H1 (cell line): ENCODE data around the gene CTNND2. TPM values are rescaled to one million over a fixed set of nuclear protein-coding genes. Genes with fewer than 3 reads are reported as not detected.

ENCODE experiments used
- CTCF ChIA-PET: fragments of 300-600 bp; sonication (Branson Sonifier 250); formaldehyde crosslinking; loops from one replicate; lab custom pipeline; 2021; ENCODE audit not compliant: partially characterized antibody; lab: Charles Lee
- POLR2A ChIA-PET: fragments of 300-600 bp; sonication (Branson Sonifier 250); formaldehyde crosslinking; loops from one replicate; lab custom pipeline; 2021; ENCODE audit warnings: inconsistent platforms; ENCODE audit not compliant: partially characterized antibody; lab: Charles Lee
- DNase-seq, 2 experiments: peaks; one replicate each; pipeline versions ENCODE4 v3.0.0 to v3.0.0-alpha.2; 2010 to 2022; ENCODE audit warnings: low spot score in 2 of 2, low read depth in 1 of 2, mixed read lengths in 1 of 2
- FAIRE-seq: peaks from 2 replicates; lab custom pipeline; 2011; peaks lifted over from hg19 to GRCh38; lab: Jason Lieb, UNC
- H2AFZ ChIP-seq: 2 replicates; pipeline ENCODE4 v1.8.1; 2012; ENCODE audit warnings: low read length, inconsistent platforms
- H2AK5ac ChIP-seq: 2 replicates; pipeline ENCODE4 v1.6.1; 2013; ENCODE audit warnings: low read depth, low read length
- H2BK120ac ChIP-seq: replicated peaks from 2 replicates; pipeline ENCODE3; 2013; ENCODE audit warnings: low read depth, low read length, inconsistent platforms
- H2BK12ac ChIP-seq: 2 replicates; pipeline ENCODE4 v1.6.1; 2013; ENCODE audit warnings: low read depth, low read length
- H2BK15ac ChIP-seq: 2 replicates; pipeline ENCODE4 v1.6.1; 2013; ENCODE audit warnings: low read length
- H2BK20ac ChIP-seq: 2 replicates; pipeline ENCODE4 v1.6.1; 2013; ENCODE audit warnings: low read length
- H2BK5ac ChIP-seq: 2 replicates; pipeline ENCODE4 v1.6.1; 2013; ENCODE audit warnings: low read depth, low read length
- H3K14ac ChIP-seq: 2 replicates; pipeline ENCODE4 v1.6.1; 2013; ENCODE audit warnings: inconsistent platforms; ENCODE audit not compliant: insufficient read length
- H3K18ac ChIP-seq: 2 replicates; pipeline ENCODE4 v1.6.1; 2013; ENCODE audit warnings: low read length; ENCODE audit errors: extremely low read depth
- H3K23ac ChIP-seq: 2 replicates; pipeline ENCODE4 v1.6.1; 2013; ENCODE audit warnings: inconsistent platforms; ENCODE audit not compliant: insufficient read length
- H3K23me2 ChIP-seq: 2 replicates; pipeline ENCODE4 v1.6.1; 2013; ENCODE audit warnings: low read depth, low read length
- H3K27ac ChIP-seq: 2 replicates; pipeline ENCODE4 v1.6.1; 2011; ENCODE audit warnings: low read depth, low read length, inconsistent platforms
- H3K27me3 ChIP-seq, 4 experiments: replicated peaks in 1 of 4; 1 replicate in 1 of 4; 2 replicates in 3 of 4; pipeline versions ENCODE4 v1.6.1 to v1.8.1; 2011 to 2013; ENCODE audit warnings: low read length in 3 of 4, mild to moderate bottlenecking in 3 of 4, inconsistent platforms in 2 of 4, mixed read lengths in 2 of 4, moderate library complexity in 1 of 4; ENCODE audit not compliant: control insufficient read depth in 3 of 4, insufficient read depth in 3 of 4; ENCODE audit errors: extremely low read depth in 1 of 4
- H3K36me3 ChIP-seq, 4 experiments: 2 replicates each; pipeline versions ENCODE4 v1.6.1 to v1.8.1; 2011 to 2013; ENCODE audit warnings: mild to moderate bottlenecking in 4 of 4, low read length in 3 of 4, moderate library complexity in 2 of 4, control low read depth in 1 of 4, inconsistent platforms in 1 of 4; ENCODE audit not compliant: insufficient read depth in 4 of 4, control insufficient read depth in 2 of 4
- H3K4ac ChIP-seq: replicated peaks from 2 replicates; pipeline ENCODE3; 2013; ENCODE audit warnings: low read length, low read depth, mixed read lengths, inconsistent platforms; ENCODE audit not compliant: insufficient read length
- H3K4me1 ChIP-seq, 4 experiments: replicated peaks in 1 of 4; 1 replicate in 1 of 4; 2 replicates in 3 of 4; pipeline versions ENCODE4 v1.6.1 to v1.8.1; 2011 to 2013; ENCODE audit warnings: low read length in 3 of 4, inconsistent platforms in 2 of 4, mixed read lengths in 1 of 4; ENCODE audit not compliant: insufficient read depth in 4 of 4, control insufficient read depth in 3 of 4
- H3K4me2 ChIP-seq, 2 experiments: 2 replicates each; pipeline versions ENCODE4 v1.6.1 to v1.8.1; 2011 to 2013; ENCODE audit warnings: low read depth in 2 of 2, low read length in 2 of 2, control low read depth in 1 of 2, inconsistent platforms in 1 of 2, mild to moderate bottlenecking in 1 of 2; ENCODE audit not compliant: insufficient read depth in 1 of 2
- H3K4me3 ChIP-seq, 4 experiments: fragments of 200-600, 300-600 bp in 1 of 4; sonication (generic), shearing (Covaris generic), sonication (Bioruptor Twin) in 1 of 4; 2 replicates each; pipeline versions ENCODE4 v1.5.1 to v1.8.1; 2011 to 2016; ENCODE audit warnings: low read length in 4 of 4, low read depth in 3 of 4, control low read depth in 2 of 4, inconsistent platforms in 2 of 4, mild to moderate bottlenecking in 2 of 4, mixed read lengths in 1 of 4, moderate library complexity in 1 of 4; ENCODE audit not compliant: insufficient read depth in 2 of 4; ENCODE audit errors: extremely low read depth in 1 of 4
- H3K56ac ChIP-seq: replicated peaks from 2 replicates; pipeline ENCODE3; 2013; ENCODE audit warnings: low read depth, mild to moderate bottlenecking, mixed read lengths, low read length, inconsistent platforms; ENCODE audit not compliant: insufficient read length
- H3K79me1 ChIP-seq: 2 replicates; pipeline ENCODE4 v1.6.1; 2013; ENCODE audit warnings: low read depth, low read length, control low read depth
- H3K79me2 ChIP-seq, 2 experiments: 2 replicates each; pipeline versions ENCODE4 v1.6.1 to v1.8.1; 2012 to 2013; ENCODE audit warnings: low read length in 2 of 2, mild to moderate bottlenecking in 2 of 2, inconsistent platforms in 1 of 2; ENCODE audit not compliant: insufficient read depth in 2 of 2, control insufficient read depth in 1 of 2
- H3K9ac ChIP-seq, 4 experiments: replicated peaks in 1 of 4; 1 replicate in 1 of 4; 2 replicates in 3 of 4; pipeline versions ENCODE4 v1.6.1 to v1.8.1; 2011 to 2013; ENCODE audit warnings: low read depth in 3 of 4, low read length in 3 of 4, control low read depth in 2 of 4, mild to moderate bottlenecking in 2 of 4, moderate library complexity in 2 of 4, inconsistent platforms in 1 of 4; ENCODE audit errors: extremely low read depth in 1 of 4
- H3K9me3 ChIP-seq, 2 experiments: 2 replicates each; pipeline versions ENCODE4 v1.6.1 to v1.8.1; 2012 to 2013; ENCODE audit warnings: mild to moderate bottlenecking in 2 of 2, moderate library complexity in 2 of 2, control low read depth in 1 of 2, inconsistent platforms in 1 of 2, low read depth in 1 of 2, low read length in 1 of 2, mixed read lengths in 1 of 2; ENCODE audit not compliant: insufficient read depth in 2 of 2
- H4K20me1 ChIP-seq, 2 experiments: replicated peaks in 1 of 2; 2 replicates each; pipeline versions ENCODE3 to v1.8.1; 2011 to 2013; ENCODE audit warnings: inconsistent platforms in 2 of 2, low read length in 2 of 2, mild to moderate bottlenecking in 1 of 2; ENCODE audit not compliant: insufficient read depth in 2 of 2, control insufficient read depth in 1 of 2
- H4K5ac ChIP-seq: 2 replicates; pipeline ENCODE4 v1.6.1; 2013; ENCODE audit warnings: low read length, low read depth, mixed read lengths, inconsistent platforms; ENCODE audit not compliant: insufficient read length
- H4K8ac ChIP-seq: 2 replicates; pipeline ENCODE4 v1.8.0; 2013; ENCODE audit warnings: mild to moderate bottlenecking, moderate library complexity, low read length, inconsistent platforms; ENCODE audit not compliant: insufficient read depth; ENCODE audit errors: extremely low read depth
- H4K91ac ChIP-seq: replicated peaks from 2 replicates; pipeline ENCODE3; 2013; ENCODE audit warnings: low read length, mixed read lengths, inconsistent platforms; ENCODE audit not compliant: insufficient read length
- WGBS, 2 experiments: shearing (Covaris generic) in 1 of 2; methylation state at CpG; one replicate each; pipeline versions ENCODE4 v1.1.6 to v1.1.7; 2013 to 2015; ENCODE audit warnings: low lambda C conversion rate in 2 of 2, mixed read lengths in 2 of 2, inconsistent platforms in 1 of 2, low coverage in 1 of 2, missing lambda C conversion rate in 1 of 2; ENCODE audit not compliant: insufficient replicate concordance in 2 of 2, insufficient coverage in 1 of 2, insufficient read length in 1 of 2; ENCODE audit errors: extremely low coverage in 1 of 2, missing lambda C conversion rate in 1 of 2; 5-methylcytosine and 5-hydroxymethylcytosine counted together
- polyA plus RNA-seq, 7 experiments: library from polyadenylated mRNA; depleted of rRNA in 3 of 7; stranded (reverse) in 5 of 7; unstranded in 2 of 7; fragments of >200 nt in 5 of 7; fragments of 200-250 nt in 2 of 7; gene quantifications; 1 replicate in 5 of 7; 2 replicates in 1 of 7; 4 replicates in 1 of 7; pipeline versions ENCODE4 v1.2.1 to v1.2.3, GENCODE V29; 2011 to 2013; ENCODE audit warnings: missing spikeins in 2 of 7, mixed read lengths in 2 of 7
- total RNA-seq: library from RNA; stranded (reverse); fragmentation: NEBNext Ultra II Directional; extraction: Animal tissue kit (Norgen Biotek cat#: 25700); gene quantifications from 2 replicates; pipeline ENCODE4 v1.2.1, GENCODE V29; 2021

CTNND2 gene
- total and polyA plus RNA-seq, 2 of the 8 experiments (the other 6 are each of a cell fraction or from before 2014, with no cell fraction given): 7.4 to 14.2 TPM

GRCh38 chr5:11857391-11857790 lies 46.9 kb downstream of the CTNND2 start:
- Histone ChIP-seq H3K27me3 (no peaks in the 10 kb centered on the region), H3K79me1 (no peaks in the 10 kb centered on the region), H4K8ac (no peak overlapping the region), H3K56ac (no peak overlapping the region), H3K4me3 (no peak overlapping the region), H2AFZ (no peak overlapping the region), H3K23me2 (no peaks in the 10 kb centered on the region), H4K91ac (no peak overlapping the region), H3K18ac (no peak overlapping the region), H3K4me1 (0 out of 7 replicates have a peak, but pooled peaks cover 0 to 2% (median 0%) of the 10 kb centered on the region in 4 experiments), H2BK120ac (no peak overlapping the region), H4K20me1 (no peaks in the 10 kb centered on the region), H2BK12ac (no peak overlapping the region), H2BK20ac (no peak overlapping the region), H3K79me2 (no peaks in the 10 kb centered on the region), H2BK5ac (no peak overlapping the region), H3K9me3 (no peaks in the 10 kb centered on the region), H2AK5ac (no peak overlapping the region), H3K4me2 (no peak overlapping the region), H3K27ac (no peak overlapping the region), H3K36me3 (no peaks in the 10 kb centered on the region), H3K9ac (no peak overlapping the region), H3K23ac (no peak overlapping the region), H2BK15ac (no peak overlapping the region), H4K5ac (no peak overlapping the region), H3K4ac (no peak overlapping the region), H3K14ac (no peak overlapping the region)
- WGBS, 2 experiments: 92% methylated on average over 7 of the region's 7 CpGs; no CpG with 5 or more reads in 1 of the 2 experiments
- ChIA-PET CTCF (no interaction called here), POLR2A (no interaction called here)
- DNase-seq (no peak), FAIRE-seq (no peak)
